ENCODE results near the gene PDIK1L. TPM values are rescaled to one million over a fixed set of nuclear protein-coding genes. Genes with fewer than 3 reads are reported as not detected.

The PDIK1L gene
- total RNA-seq, 4 donors from 2014 or later, result 4.4 to 8.7 (median 5.9) TPM

DNA sequence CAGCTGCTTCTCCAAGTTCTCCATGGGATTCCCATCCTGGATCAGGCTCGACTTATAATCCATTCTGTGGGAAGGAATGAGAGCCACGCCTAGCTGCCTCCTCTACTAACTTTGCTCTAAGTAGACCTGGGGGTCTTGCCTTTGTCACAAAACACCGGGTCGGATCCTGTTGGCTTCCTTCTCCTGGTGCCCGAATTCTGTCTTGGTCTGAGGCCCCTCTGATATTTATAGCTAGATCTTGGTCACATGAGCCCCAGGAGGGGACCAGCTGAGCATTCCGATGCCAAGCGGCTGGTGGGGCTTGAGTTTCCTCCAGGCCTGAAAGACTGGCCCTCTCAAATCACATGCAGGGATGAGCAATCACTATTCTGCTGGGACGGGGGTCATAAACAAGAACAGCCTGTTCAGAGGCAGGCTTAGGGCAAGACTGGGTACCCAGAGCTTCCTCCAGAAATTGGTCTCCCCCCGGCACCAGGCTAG is 44.2 kb upstream of the PDIK1L start, which contains the start of gene TRIM63:
TSS of gene TRIM63 (minus strand) at position 199 of the 480 bp plus-strand sequence. CDS start at position 63, 136 bp downstream.
- DNase-seq, result peak; percentile 94 to 98
- Histone ChIP-seq H3K9me3 (no peaks in the 10 kb centered on the region), H3K4me3 (peak within 1 kb of the TSS; percentile 65 to 85 (median 76)), H3K36me3 (peaks cover 11 to 44% of the 10 kb centered on the region in 2 donors), H3K27me3 (no peaks in the 10 kb centered on the region), H3K27ac (peak within 1 kb of the TSS; percentile 88 to 96 (median 94)), H3K4me1 (peaks cover 24 to 32% of the 10 kb centered on the region in 2 donors)
- ATAC-seq, result peak; percentile 56 to 79
- intact Hi-C loops (cut with DNase I; ENCODE audit: low total_unique reads) (no loop called here), in situ Hi-C loops (cut with MboI; ENCODE audit: low sequenced_read_pairs in 4 of 4) (no loop called here)
- TF ChIP-seq CTCF (IDR thresholded peaks at IDR 0.05 in 4 of 5, conservative IDR thresholded peaks at IDR 0.05 in 1 of 5), result peak in 2 of 5 experiments; percentile 12 to 32
- TF ChIP-seq POLR2A (IDR thresholded peaks at IDR 0.05), result peak; percentile 97 to 99

GRCh38 chr1:26069941-26070295 is 41.7 kb upstream of the PDIK1L start:
- peaks cover 11 to 20% of the 10 kb centered on the region in 2 donors for H3K36me3 ChIP-seq
- intact Hi-C loops (cut with DNase I; ENCODE audit: low total_unique reads), result no loop called here
- DNase-seq, result no peak
- no peak overlapping the region for H3K4me3 ChIP-seq
- H3K4me1 ChIP-seq, result peaks cover 35 to 55% of the 10 kb centered on the region in 2 donors
- H3K27ac ChIP-seq, result peak overlapping the region; percentile 88 to 96 (median 93)
- no peaks in the 10 kb centered on the region for H3K27me3 ChIP-seq
- no peaks in the 10 kb centered on the region for H3K9me3 ChIP-seq
- no peak for TF ChIP-seq CTCF (IDR thresholded peaks at IDR 0.05 in 4 of 5, conservative IDR thresholded peaks at IDR 0.05 in 1 of 5)
- TF ChIP-seq POLR2A (IDR thresholded peaks at IDR 0.05), result no peak
- no peak for ATAC-seq
- in situ Hi-C loops (cut with MboI; ENCODE audit: low sequenced_read_pairs in 4 of 4), result no loop called here

DNA sequence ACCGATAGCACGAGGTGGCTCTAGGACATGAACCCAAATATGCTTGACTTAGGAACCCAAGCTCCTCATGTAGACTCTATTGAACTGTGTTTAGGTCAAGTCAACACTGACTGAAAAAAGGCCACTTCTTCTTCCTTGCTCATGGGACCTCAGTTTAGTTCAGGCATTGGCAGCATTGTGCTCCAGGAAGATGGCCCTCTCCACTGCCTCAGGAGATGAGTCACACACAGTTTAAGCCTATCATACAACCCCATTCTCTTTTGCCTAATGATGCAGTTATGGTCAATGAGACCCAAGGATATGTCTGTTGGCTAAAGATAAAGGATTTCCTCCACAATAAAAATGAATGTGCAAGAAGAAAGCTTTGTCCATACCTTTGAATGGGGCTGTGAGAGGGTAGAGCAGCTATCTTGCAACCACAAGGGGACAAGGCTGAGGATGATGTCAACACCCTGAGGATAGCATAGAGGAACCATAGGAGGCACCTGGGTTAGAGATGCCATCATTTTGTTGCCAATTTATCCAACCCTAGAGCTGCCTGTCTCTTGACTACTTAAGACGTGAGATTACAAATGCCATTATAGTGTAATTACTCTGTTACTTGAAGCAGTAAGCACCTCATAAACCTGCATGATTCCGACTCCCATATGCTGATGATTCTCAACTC is 41.2 kb upstream of the PDIK1L start:
- intact Hi-C loops (cut with DNase I; ENCODE audit: low total_unique reads), result no loop called here
- no peaks in the 10 kb centered on the region for H3K9me3 ChIP-seq
- no peak overlapping the region for H3K4me3 ChIP-seq
- peak overlapping the region; percentile 88 to 96 (median 93) for H3K27ac ChIP-seq
- peaks cover 6 to 15% of the 10 kb centered on the region in 2 donors for H3K36me3 ChIP-seq
- TF ChIP-seq CTCF (IDR thresholded peaks at IDR 0.05 in 4 of 5, conservative IDR thresholded peaks at IDR 0.05 in 1 of 5) (no peak), POLR2A (IDR thresholded peaks at IDR 0.05) (no peak)
- in situ Hi-C loops (cut with MboI; ENCODE audit: low sequenced_read_pairs in 4 of 4), result no loop called here
- ATAC-seq (no peak), DNase-seq (no peak)
- H3K27me3 ChIP-seq, result no peaks in the 10 kb centered on the region
- peaks cover 39 to 60% of the 10 kb centered on the region in 2 donors for H3K4me1 ChIP-seq

DNA sequence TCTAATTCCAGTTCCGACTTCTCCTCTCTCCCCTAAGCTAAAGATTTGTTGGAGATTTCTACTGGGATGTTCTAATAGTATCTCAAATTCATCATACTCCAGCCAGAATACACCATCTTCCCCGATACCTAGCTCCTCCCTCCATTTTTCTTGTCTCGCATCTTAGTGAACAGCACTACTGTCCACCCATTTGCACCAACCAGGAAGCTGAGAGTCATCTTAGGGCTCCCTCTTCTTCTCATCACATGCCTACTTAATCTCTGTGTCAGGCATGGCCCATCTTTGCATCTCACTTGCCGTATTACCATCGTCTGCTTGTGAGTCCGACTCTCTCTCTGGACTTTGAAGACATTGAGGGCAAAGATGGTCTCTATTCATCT is 40.7 kb upstream of the PDIK1L start:
- Histone ChIP-seq H3K4me3 (peak overlapping the region in 1 of 4 donors; percentile 29), H3K27me3 (no peaks in the 10 kb centered on the region)
- intact Hi-C loops (cut with DNase I; ENCODE audit: low total_unique reads), result no loop called here

More for the DNA sequence above, 40.7 kb upstream of the PDIK1L start:
- H3K4me1 ChIP-seq, result peaks cover 40 to 64% of the 10 kb centered on the region in 2 donors
- no peaks in the 10 kb centered on the region for H3K9me3 ChIP-seq
- H3K27ac ChIP-seq, result peak overlapping the region; percentile 88 to 96 (median 93)
- H3K36me3 ChIP-seq, result peaks cover under 1 to 9% of the 10 kb centered on the region in 2 donors
- no peak for ATAC-seq
- in situ Hi-C loops (cut with MboI; ENCODE audit: low sequenced_read_pairs in 4 of 4), result no loop called here
- DNase-seq, result no peak
- TF ChIP-seq CTCF (IDR thresholded peaks at IDR 0.05 in 4 of 5, conservative IDR thresholded peaks at IDR 0.05 in 1 of 5) (no peak), POLR2A (IDR thresholded peaks at IDR 0.05) (no peak)
